Ishikawa (cell line): ENCODE data around the gene PKNOX2.

Experiments
- CEBPB ChIP-seq: IDR thresholded peaks from 2 replicates; pipeline ENCODE4 v1.6.1; 2012
- CREB1 ChIP-seq: IDR thresholded peaks from 2 replicates; pipeline ENCODE4 v1.6.1; 2012; ENCODE audit warnings: low read depth
- EGR1 ChIP-seq: IDR thresholded peaks from 2 replicates; pipeline ENCODE4 v1.6.1; 2012
- EP300 ChIP-seq: IDR thresholded peaks from 2 replicates; pipeline ENCODE4 v1.6.1; 2012; ENCODE audit warnings: borderline replicate concordance
- FOXM1 ChIP-seq: IDR thresholded peaks from 2 replicates; pipeline ENCODE4 v1.6.1; 2012; ENCODE audit warnings: low read depth, borderline replicate concordance
- MAX ChIP-seq: IDR thresholded peaks from 2 replicates; pipeline ENCODE4 v1.6.1; 2012
- NFIC ChIP-seq: IDR thresholded peaks from 2 replicates; pipeline ENCODE4 v1.6.1; 2012
- RAD21 ChIP-seq: IDR thresholded peaks from 2 replicates; pipeline ENCODE4 v1.6.1; 2012; ENCODE audit warnings: low read depth
- REST ChIP-seq: IDR thresholded peaks from 2 replicates; pipeline ENCODE4 v1.6.1; 2012; ENCODE audit warnings: low read depth, mild to moderate bottlenecking
- TAF1 ChIP-seq: IDR thresholded peaks from 2 replicates; pipeline ENCODE4 v1.6.1; 2012; ENCODE audit warnings: low read depth, mild to moderate bottlenecking
- TCF12 ChIP-seq: IDR thresholded peaks from 2 replicates; pipeline ENCODE4 v1.6.1; 2012; ENCODE audit warnings: low read depth
- TEAD4 ChIP-seq: IDR thresholded peaks from 2 replicates; pipeline ENCODE4 v1.6.1; 2012
- USF1 ChIP-seq: IDR thresholded peaks from 2 replicates; pipeline ENCODE4 v1.6.1; 2012
- YY1 ChIP-seq: IDR thresholded peaks from 2 replicates; pipeline ENCODE4 v1.6.1; 2012; ENCODE audit warnings: low read depth
- ZBTB7A ChIP-seq: IDR thresholded peaks from 2 replicates; pipeline ENCODE4 v1.6.1; 2012; ENCODE audit warnings: low read depth

The PKNOX2 gene

GRCh38 chr11:125268611-125269010, 104.1 kb downstream of the PKNOX2 start:
- TF ChIP-seq TAF1 (no peak), EP300 (no peak), MAX (no peak), ZBTB7A (no peak), FOXM1 (no peak), CEBPB (no peak), RAD21 (no peak), CREB1 (no peak)

- TF ChIP-seq TCF12 (no peak), NFIC (no peak), EGR1 (no peak), TEAD4 (no peak), MAX (no peak), FOXM1 (no peak), CEBPB (no peak), REST (no peak), CREB1 (no peak), YY1 (no peak), TAF1 (no peak), ZBTB7A (no peak), EP300 (no peak), USF1 (no peak)
Measured at GRCh38 chr11:125270106-125270505, 105.6 kb downstream of the PKNOX2 start.

- TF ChIP-seq MAX = no peak
- TF ChIP-seq EP300 = no peak
- TF ChIP-seq USF1 = no peak
- TF ChIP-seq CREB1 = no peak
- TF ChIP-seq ZBTB7A = no peak
- TF ChIP-seq TAF1 = no peak
- no peak for TF ChIP-seq REST
- no peak for TF ChIP-seq FOXM1
- TF ChIP-seq TEAD4 = no peak
- no peak for TF ChIP-seq YY1
- TF ChIP-seq CEBPB = no peak
- no peak for TF ChIP-seq TCF12
- TF ChIP-seq NFIC = no peak
- no peak for TF ChIP-seq RAD21
Measured at GRCh38 chr11:125270711-125271110, 106.2 kb downstream of the PKNOX2 start.

GRCh38 chr11:125271483-125272091, 107.0 kb downstream of the PKNOX2 start:
- TF ChIP-seq CEBPB (no peak), ZBTB7A (no peak), NFIC (no peak), USF1 (no peak), RAD21 (no peak), EGR1 (no peak), TAF1 (no peak)

GRCh38 chr11:125272092-125272491, 107.5 kb downstream of the PKNOX2 start:
- no peak for TF ChIP-seq TCF12
- no peak for TF ChIP-seq YY1
- TF ChIP-seq MAX = no peak
- TF ChIP-seq ZBTB7A = no peak
- TF ChIP-seq CEBPB = no peak
- no peak for TF ChIP-seq TAF1
- TF ChIP-seq NFIC = no peak
- no peak for TF ChIP-seq RAD21
- TF ChIP-seq EP300 = no peak
- no peak for TF ChIP-seq FOXM1
